ENCODE measurements around the gene GUCY1A2.

GRCh38 chr11:106856566-106856965, 161.7 kb downstream of the GUCY1A2 start:
- TF ChIP-seq CTCF (IDR thresholded peaks at IDR 0.05) (no peak), POLR2A (IDR thresholded peaks at IDR 0.05) (no peak)
